GM18951 (cell line): ENCODE results near the gene CHST9.

ENCODE experiments used
- POLR2A ChIP-seq: IDR thresholded peaks from 4 replicates; pipeline ENCODE4 v1.6.1; 2011; ENCODE audit warnings: mild to moderate bottlenecking; ENCODE audit not compliant: insufficient read length, insufficient read depth; ENCODE audit errors: extremely low read depth
- in situ Hi-C: fragments of 300-500 bp; cut with MboI; formaldehyde crosslinking; loops from one replicate; pipeline ENCODE4 v1.12.0; 2022; ENCODE audit warnings: low sequenced_read_pairs, mixed read lengths, inconsistent platforms; ENCODE audit not compliant: unreplicated experiment

Gene CHST9

DNA sequence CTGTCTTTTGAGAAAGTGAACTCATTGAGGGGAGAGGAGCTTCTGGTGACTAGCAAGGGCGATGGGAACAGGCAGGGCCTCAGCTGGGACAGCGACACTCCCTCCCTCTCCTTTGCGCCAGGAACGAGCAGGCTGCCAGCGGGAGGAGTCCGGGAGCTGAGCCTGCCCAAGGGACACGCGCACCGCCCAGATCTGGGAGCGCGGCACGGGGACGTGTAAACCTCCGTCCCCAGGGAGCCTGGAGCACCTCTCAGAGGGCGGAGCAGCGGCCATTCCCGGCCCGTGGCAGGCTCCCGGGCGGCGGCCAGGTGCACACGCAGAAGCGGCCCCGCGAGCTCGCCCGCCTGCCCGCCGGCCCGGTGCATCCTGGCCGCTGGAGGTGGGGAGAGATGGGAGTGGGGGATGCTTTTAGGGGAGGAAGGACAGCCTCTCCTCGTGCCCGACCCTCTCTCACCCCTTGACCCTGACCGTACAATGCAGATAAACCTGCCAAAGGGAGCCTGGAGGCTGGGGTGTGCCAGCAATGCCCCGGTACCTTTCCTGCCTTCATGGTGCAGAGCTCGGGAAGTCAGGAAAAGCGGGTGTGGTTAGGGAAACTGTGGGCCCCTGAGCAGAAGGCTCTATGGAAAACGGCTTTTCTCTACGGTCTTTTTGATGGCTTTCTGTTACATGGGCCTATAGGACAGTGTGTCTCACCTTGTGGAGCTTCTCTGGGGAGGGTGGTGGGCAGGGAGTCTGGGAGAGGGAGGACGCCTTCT, 321.8 kb downstream of the CHST9 start:
- no peak for TF ChIP-seq POLR2A
- in situ Hi-C loops: no loop called here

DNA sequence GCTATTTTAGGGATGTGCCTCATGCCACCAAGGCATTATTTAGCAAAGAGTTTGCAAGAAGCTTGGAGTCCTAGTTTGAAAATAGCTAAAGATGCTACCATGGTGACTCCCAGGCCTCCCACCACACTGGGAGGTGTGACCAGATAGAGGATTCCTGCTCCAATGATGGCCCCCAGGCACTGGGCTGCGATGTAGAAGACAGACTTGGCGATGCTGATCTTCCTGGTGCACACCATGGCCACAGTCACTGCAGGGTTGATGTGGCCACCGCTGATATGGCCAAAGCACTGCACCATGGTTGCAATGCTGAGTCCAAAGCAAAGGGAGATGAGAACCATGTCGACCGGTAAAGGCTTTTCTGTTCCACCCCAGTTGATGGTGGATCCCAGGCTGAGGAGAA, 323.0 kb downstream of the CHST9 start:
- in situ Hi-C loops: no loop called here
- no peak for TF ChIP-seq POLR2A
